ENCODE data around the gene PRKCA.
"Not testable (repeated sequence)": the region's sequence is repeated elsewhere in the genome, so short reads cannot be mapped to it uniquely, and the experiment has no call there.

PRKCA gene

GRCh38 chr17:66301864-66302741 lies at the start of gene PRKCA:
TSS of gene PRKCA (plus strand) at chr17:66302613.
- H3K27me3 Mint-ChIP-seq, result no peaks in the 10 kb centered on the region
- peaks cover 56% of the 10 kb centered on the region for H3K4me1 Mint-ChIP-seq
- H3K27ac Mint-ChIP-seq, result peak within 1 kb of the TSS; percentile 94 to 95
- ATAC-seq (peak; percentile 83), DNase-seq (peak; percentile 79 to 80)
- H3K9me3 Mint-ChIP-seq, result no peaks in the 10 kb centered on the region
- H3K4me3 Mint-ChIP-seq, result peak within 1 kb of the TSS; percentile 90 to 94

GRCh38 chr17:66253458-66253857 lies 49.0 kb upstream of the PRKCA start:
- not testable (repeated sequence) for H3K4me3 Mint-ChIP-seq, H3K9me3 Mint-ChIP-seq, ATAC-seq, H3K27ac Mint-ChIP-seq, H3K27me3 Mint-ChIP-seq, DNase-seq
- peaks cover 13% of the 10 kb centered on the region for H3K4me1 Mint-ChIP-seq

- ATAC-seq (peak; percentile 88), DNase-seq (peak; percentile 31 to 47)
- Mint-ChIP-seq H3K4me1 (peaks cover 13% of the 10 kb centered on the region), H3K9me3 (no peaks in the 10 kb centered on the region), H3K4me3 (peak overlapping the region; percentile 55 to 67), H3K27ac (peak overlapping the region in 1 of 2 donors; percentile 90), H3K27me3 (no peaks in the 10 kb centered on the region)
These were observed 47.3 kb upstream of the PRKCA start for GRCh38 chr17:66255112-66255511.

DNA sequence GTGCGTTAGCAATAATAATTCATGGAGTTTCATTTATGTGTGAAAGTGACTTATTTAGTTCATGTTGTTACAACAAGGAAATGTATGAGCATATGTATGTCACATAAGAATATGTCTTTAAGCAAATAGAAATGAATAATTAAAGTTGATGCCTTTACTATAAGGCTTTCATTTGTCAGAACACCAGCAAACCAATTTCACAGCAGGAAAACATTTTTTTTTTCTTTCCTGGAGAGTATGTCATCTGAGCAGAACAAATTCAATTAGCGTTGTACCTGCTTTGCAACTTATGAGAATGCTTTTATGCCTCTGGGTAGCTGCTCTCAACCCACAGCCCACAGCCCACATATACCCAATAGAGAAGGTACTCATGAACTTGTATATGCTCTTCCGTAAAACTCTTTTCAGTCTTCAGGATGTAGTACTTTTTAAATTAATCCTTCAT lies 46.9 kb upstream of the PRKCA start:
- Mint-ChIP-seq H3K27me3 (no peaks in the 10 kb centered on the region), H3K9me3 (no peaks in the 10 kb centered on the region), H3K27ac (peak overlapping the region; percentile 12 to 90), H3K4me3 (peak overlapping the region; percentile 55 to 67), H3K4me1 (peaks cover 13% of the 10 kb centered on the region)
- DNase-seq, result peak in 1 of 2 donors; percentile 34
- ATAC-seq, result peak; percentile 85

- no peaks in the 10 kb centered on the region for H3K27me3 Mint-ChIP-seq
- no peak overlapping the region for H3K4me3 Mint-ChIP-seq
- peaks cover 21% of the 10 kb centered on the region for H3K4me1 Mint-ChIP-seq
- H3K27ac Mint-ChIP-seq, result no peak overlapping the region
- peaks cover 8 to 9% of the 10 kb centered on the region in 2 donors for H3K9me3 Mint-ChIP-seq
- DNase-seq (no peak), ATAC-seq (no peak)
These were observed 42.1 kb upstream of the PRKCA start for GRCh38 chr17:66260275-66260674.

- Mint-ChIP-seq H3K27me3 (no peaks in the 10 kb centered on the region), H3K9me3 (peaks cover 8 to 9% of the 10 kb centered on the region in 2 donors), H3K27ac (no peak overlapping the region), H3K4me3 (no peak overlapping the region), H3K4me1 (peaks cover 17% of the 10 kb centered on the region)
- no peak for DNase-seq
- ATAC-seq, result no peak
These were observed 41.7 kb upstream of the PRKCA start for GRCh38 chr17:66260688-66261087.

DNA sequence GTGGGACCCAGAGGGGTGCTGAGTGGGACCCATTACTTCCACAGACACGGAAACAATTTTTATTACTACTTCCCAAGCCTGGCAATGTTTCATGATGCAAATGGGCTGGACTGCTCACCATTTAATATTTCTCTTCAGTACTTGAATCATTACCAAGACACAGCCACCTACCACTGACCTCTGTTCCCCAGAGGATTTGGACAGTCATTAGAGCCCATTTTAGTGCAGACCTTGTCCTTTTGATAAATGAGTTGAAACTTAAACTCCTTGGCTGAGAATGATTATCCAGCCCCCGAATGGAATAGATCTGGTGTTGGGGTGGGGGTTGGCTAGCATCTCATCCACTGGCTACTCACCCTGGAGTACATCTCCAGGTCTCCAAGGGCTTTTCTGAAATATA lies 39.6 kb upstream of the PRKCA start:
- Mint-ChIP-seq H3K27me3 (no peaks in the 10 kb centered on the region), H3K27ac (no peak overlapping the region), H3K4me1 (peaks cover 11% of the 10 kb centered on the region), H3K9me3 (peaks cover 8 to 9% of the 10 kb centered on the region in 2 donors), H3K4me3 (no peak overlapping the region)
- DNase-seq, result no peak
- ATAC-seq, result no peak

- H3K9me3 Mint-ChIP-seq, result peaks cover 8 to 9% of the 10 kb centered on the region in 2 donors
- H3K27ac Mint-ChIP-seq, result no peak overlapping the region
- H3K4me3 Mint-ChIP-seq, result no peak overlapping the region
- H3K4me1 Mint-ChIP-seq, result peaks cover 11% of the 10 kb centered on the region
- H3K27me3 Mint-ChIP-seq, result no peaks in the 10 kb centered on the region
- DNase-seq (no peak), ATAC-seq (no peak)
These were observed 37.7 kb upstream of the PRKCA start for GRCh38 chr17:66264696-66265095.

GRCh38 chr17:66268247-66268927 lies 34.0 kb upstream of the PRKCA start:
- H3K4me1 Mint-ChIP-seq, result peaks cover 11% of the 10 kb centered on the region
- no peak for ATAC-seq
- peaks cover 9 to 17% of the 10 kb centered on the region in 2 donors for H3K9me3 Mint-ChIP-seq
- H3K27me3 Mint-ChIP-seq, result no peaks in the 10 kb centered on the region
- no peak for DNase-seq
- H3K27ac Mint-ChIP-seq, result no peak overlapping the region
- H3K4me3 Mint-ChIP-seq, result no peak overlapping the region

- H3K27ac Mint-ChIP-seq, result no peak overlapping the region
- DNase-seq (no peak), ATAC-seq (no peak)
- H3K27me3 Mint-ChIP-seq, result no peaks in the 10 kb centered on the region
- H3K4me3 Mint-ChIP-seq, result no peak overlapping the region
- no peaks in the 10 kb centered on the region for H3K4me1 Mint-ChIP-seq
- peaks cover 0 to 10% of the 10 kb centered on the region in 2 donors for H3K9me3 Mint-ChIP-seq
These were observed 32.3 kb upstream of the PRKCA start for GRCh38 chr17:66270106-66270505.

DNA sequence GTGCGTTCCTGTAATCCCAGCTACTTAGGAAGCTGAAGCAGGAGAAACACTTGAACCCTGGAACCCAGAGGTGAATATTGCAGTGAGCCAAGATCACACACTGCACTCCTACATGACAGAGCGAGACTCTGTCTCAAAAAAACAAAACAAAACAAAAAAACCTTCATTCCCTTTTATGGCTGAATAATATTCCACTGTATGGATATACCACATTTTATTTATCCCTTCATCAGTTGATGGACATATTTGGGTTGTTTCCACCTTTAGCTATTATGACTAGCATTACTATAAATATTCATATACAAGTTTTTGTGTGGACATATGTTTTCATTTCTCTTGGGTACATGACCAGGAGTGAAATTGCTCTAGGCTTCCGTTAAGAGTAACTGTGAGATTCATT lies 30.9 kb upstream of the PRKCA start:
- no peak overlapping the region for H3K4me3 Mint-ChIP-seq
- peaks cover 8% of the 10 kb centered on the region for H3K4me1 Mint-ChIP-seq
- peaks cover 0 to 10% of the 10 kb centered on the region in 2 donors for H3K9me3 Mint-ChIP-seq
- ATAC-seq (no peak), DNase-seq (no peak)
- no peak overlapping the region for H3K27ac Mint-ChIP-seq
- no peaks in the 10 kb centered on the region for H3K27me3 Mint-ChIP-seq

DNA sequence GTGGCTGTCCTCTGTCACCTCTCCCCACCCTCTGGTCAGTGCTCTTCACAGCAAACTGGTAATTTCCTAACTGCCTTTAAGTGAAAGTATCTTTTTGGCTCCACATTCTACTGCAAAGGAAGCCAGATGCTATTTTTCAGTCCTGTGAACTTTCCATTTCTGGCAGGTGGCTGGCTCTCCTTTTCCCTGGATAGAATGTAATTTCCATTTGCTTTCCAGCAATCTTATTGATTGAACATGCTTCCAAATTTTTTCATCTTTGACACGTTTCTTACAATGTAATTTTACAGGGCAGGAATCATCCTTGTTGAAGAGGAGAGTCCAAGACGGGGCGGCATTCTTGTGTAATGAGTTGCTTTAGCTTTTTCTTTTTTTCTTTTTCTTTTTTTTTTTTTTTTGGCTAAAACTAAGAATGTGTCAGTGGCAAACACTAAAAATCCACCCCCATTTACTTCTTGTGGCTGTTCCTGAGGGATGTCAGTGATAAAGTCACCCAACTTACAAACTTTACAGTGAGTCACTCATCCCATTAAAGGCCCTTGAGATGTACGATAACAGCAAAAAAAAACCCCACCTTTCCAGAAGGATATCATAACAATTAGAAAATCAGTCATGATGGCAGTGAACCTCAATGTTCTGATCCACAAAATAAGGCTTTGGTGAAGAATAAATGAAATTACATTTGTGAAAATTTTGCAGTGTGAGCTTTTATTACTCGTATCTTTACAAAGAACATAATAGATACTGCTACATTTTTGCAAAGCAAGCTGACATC lies 29.4 kb upstream of the PRKCA start:
- no peak overlapping the region for H3K27ac Mint-ChIP-seq
- no peak overlapping the region for H3K4me3 Mint-ChIP-seq
- peaks cover 8% of the 10 kb centered on the region for H3K4me1 Mint-ChIP-seq
- H3K27me3 Mint-ChIP-seq, result no peaks in the 10 kb centered on the region
- ATAC-seq (no peak), DNase-seq (no peak)
- peaks cover 0 to 10% of the 10 kb centered on the region in 2 donors for H3K9me3 Mint-ChIP-seq

DNA sequence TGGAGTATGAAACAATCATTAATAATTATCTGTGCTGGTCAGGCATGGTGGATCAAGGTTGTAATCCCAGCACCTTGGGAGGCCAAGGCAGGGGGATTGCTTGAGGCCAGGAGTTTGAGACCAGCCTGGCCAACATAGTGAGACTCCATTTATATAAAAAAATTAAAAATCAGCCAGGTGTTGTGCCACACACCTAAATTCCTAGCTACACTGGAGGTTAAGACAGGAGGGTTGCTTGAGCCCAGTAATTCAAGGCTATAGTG lies 28.9 kb upstream of the PRKCA start:
- Mint-ChIP-seq H3K27ac (no peak overlapping the region), H3K4me3 (no peak overlapping the region), H3K27me3 (no peaks in the 10 kb centered on the region), H3K9me3 (peaks cover 0 to 10% of the 10 kb centered on the region in 2 donors), H3K4me1 (peaks cover 8% of the 10 kb centered on the region)
- ATAC-seq (no peak), DNase-seq (no peak)

DNA sequence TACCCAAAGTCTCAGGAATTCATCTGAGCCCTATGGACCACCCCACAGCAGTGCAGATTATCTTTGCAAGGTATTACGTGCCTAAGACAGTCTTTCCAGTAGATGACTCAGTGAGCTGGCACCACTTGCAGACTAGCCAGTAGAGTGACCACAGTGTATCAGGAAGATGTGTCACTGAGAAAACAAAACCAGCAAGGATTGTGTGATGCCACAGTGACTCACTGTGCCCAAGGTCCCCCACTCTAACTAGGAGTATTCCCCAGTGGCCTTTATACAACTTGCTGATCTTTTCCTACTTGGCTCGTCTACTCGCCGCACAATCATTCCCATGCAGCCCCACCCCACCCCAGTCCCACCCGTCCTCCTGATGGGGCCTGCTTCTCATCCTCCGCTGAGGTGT lies 26.8 kb upstream of the PRKCA start:
- DNase-seq, result peak in 1 of 2 donors; percentile 52
- Mint-ChIP-seq H3K27me3 (no peaks in the 10 kb centered on the region), H3K9me3 (peaks cover 0 to 7% of the 10 kb centered on the region in 2 donors), H3K4me3 (no peak overlapping the region), H3K4me1 (peaks cover 8% of the 10 kb centered on the region), H3K27ac (no peak overlapping the region)
- ATAC-seq, result peak; percentile 100

DNA sequence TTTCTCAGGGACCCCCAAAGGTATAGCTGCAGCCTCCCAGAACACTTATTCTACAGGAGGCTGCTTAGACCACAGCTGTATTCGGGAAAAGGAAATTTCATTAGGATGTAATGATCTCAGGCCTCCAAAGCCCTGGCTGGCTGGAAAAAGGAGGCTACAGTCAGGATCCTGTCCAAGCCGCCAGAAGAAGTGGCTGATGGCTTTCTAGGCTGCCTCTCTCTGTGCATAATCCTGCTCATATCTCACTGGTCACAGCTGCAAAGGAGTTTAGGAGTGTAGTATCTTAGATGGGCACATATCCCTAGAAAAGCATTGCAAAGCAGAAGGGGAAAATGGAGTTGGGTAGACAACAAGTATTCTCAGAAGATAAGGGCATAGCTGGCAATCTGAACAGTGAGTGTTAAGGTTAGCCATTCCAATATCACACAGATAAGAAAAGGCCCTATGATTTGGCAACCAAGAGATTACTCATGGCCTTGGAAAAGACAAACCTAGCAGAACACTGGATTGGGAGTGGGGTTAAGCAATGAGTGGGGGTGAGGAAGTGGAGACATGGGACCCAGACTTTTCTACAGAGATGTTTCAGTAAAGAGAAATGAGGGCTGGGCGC lies 26.0 kb upstream of the PRKCA start:
- no peak for DNase-seq
- no peak overlapping the region for H3K27ac Mint-ChIP-seq
- no peak for ATAC-seq
- H3K9me3 Mint-ChIP-seq, result no peaks in the 10 kb centered on the region
- peaks cover 8% of the 10 kb centered on the region for H3K4me1 Mint-ChIP-seq
- H3K4me3 Mint-ChIP-seq, result no peak overlapping the region
- H3K27me3 Mint-ChIP-seq, result no peaks in the 10 kb centered on the region

All from stimulated activated naive CD8-positive, alpha-beta T cell treated with anti-CD3 and anti-CD28 coated beads, Interleukin-15, amount 100 ng/mL, for 72 hours (primary cell).